GM12874 (cell line): ENCODE results near the gene JMJD6.

Experiments
- TF ChIP-seq, protein P1 (sequence below): IDR thresholded peaks from 2 replicates; pipeline ENCODE4 v1.5.1; 2011; ENCODE audit warnings: low read depth, mild to moderate bottlenecking, control low read depth, low read length, moderate library complexity; ENCODE audit not compliant: insufficient read depth

The JMJD6 gene

DNA sequence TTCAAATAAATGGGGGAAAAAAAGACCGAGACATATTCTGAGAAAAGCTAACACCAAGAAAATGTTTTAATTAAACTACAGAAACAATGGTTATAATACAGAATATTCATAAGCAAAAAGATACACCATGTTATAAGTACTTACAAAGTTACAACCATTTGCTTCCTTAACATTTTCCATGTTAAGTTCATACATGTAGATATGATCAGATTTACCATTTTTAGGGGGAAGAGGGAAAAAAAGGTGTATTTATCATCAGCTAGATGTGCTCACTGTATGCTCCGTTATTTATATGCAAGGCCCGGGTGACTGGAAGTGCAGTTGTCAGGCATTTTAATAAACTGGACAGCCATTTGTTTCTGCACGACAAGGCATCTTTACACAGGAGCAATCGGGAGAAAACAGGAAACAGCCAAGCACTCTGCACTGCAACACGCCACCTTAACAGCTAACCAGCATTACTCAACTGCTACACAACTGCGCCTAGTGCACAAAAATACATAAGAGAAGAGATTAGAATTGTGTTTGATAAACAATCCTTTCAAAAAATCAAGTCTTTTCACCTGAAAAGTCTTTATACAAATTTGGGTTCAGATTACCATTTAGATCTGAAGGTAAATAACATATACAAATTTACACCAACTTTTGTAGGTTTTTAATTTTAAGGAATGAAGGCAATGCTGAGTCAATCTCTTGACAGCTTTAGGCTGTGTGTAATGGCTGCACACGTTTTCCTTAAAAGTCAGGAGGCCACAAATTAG is 7.9 kb upstream of the JMJD6 start:
- TF ChIP-seq, protein P1, sequence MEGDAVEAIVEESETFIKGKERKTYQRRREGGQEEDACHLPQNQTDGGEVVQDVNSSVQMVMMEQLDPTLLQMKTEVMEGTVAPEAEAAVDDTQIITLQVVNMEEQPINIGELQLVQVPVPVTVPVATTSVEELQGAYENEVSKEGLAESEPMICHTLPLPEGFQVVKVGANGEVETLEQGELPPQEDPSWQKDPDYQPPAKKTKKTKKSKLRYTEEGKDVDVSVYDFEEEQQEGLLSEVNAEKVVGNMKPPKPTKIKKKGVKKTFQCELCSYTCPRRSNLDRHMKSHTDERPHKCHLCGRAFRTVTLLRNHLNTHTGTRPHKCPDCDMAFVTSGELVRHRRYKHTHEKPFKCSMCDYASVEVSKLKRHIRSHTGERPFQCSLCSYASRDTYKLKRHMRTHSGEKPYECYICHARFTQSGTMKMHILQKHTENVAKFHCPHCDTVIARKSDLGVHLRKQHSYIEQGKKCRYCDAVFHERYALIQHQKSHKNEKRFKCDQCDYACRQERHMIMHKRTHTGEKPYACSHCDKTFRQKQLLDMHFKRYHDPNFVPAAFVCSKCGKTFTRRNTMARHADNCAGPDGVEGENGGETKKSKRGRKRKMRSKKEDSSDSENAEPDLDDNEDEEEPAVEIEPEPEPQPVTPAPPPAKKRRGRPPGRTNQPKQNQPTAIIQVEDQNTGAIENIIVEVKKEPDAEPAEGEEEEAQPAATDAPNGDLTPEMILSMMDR: no peak

DNA sequence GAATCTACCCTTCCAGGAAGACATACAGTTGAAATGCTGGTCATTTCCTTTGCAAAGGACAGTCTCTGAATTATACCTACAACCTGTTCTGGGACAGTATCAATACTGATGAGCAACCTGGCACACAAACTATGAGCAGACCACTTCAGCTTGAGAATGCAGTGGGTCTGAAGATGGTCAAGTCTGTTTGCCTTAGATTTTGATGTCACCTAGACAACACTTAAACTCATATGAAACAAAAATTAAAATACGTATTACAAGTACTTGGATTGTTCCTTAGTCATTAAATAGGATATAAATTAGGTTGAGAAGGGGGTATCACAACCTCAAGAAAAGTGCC is 7.2 kb upstream of the JMJD6 start:
- TF ChIP-seq, protein P1: no peak

DNA sequence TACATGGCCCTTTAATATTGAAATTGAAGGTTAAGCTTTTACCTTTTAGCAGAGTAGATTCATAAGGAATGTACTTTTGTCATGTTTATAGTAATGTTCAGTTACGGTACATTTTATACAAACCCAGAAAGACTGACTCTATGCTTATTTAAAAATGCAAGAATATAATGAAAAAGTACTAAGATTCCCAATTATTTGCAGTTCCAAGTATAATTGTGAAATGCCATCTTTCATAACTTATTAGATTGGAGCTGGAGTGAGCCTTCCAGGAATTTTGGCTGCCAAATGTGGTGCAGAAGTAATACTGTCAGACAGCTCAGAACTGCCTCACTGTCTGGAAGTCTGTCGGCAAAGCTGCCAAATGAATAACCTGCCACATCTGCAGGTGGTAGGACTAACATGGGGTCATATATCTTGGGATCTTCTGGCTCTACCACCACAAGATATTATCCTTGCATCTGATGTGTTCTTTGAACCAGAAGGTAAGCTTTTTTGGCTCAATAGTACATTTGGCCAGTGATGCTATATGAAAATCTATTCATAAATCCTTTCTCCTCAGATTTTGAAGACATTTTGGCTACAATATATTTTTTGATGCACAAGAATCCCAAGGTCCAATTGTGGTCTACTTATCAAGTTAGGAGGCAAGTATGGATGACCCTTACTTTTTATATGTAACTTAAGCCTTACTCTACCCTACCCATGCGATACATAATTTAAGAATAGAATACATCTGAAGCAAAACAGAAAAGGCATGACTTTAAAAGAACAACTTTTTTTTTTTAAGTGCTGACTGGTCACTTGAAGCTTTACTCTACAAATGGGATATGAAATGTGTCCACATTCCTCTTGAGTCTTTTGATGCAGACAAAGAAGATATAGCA is 6.6 kb upstream of the JMJD6 start:
- TF ChIP-seq, protein P1: no peak

DNA sequence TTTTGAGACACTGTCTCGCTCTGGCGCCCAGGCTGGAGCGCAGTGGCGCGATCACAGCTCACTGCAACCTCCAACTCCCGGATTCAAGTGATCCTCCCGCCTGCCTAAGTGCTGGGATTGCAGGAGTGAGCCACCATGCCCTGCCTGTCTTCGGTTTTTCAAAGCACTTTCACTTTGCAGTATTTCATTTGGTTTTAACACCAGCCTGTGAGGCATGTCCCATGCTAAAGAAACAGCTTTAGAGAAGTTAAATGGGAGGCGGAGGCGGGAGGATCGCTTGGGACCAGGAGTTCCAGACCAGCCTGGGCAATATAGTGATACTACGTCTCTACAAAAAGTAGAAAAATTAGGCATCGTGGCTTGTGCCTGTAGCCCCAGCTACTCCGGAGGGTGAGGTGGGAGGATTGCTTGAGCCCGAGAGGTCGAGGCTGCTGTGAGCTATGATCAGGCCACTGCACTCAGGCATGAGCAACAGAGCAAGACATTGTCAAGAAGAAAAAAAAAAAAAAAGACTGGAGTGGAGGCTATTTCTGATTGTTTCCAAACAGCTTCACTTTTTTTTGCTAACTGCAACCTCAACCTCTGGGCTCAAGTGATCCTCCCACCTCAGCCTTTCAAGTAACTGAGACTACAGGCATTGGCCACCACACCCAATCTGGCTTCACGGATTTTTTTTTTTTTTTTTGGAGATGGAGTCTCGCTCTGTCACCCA is 1.5 kb upstream of the JMJD6 start:
- TF ChIP-seq, protein P1: no peak

DNA sequence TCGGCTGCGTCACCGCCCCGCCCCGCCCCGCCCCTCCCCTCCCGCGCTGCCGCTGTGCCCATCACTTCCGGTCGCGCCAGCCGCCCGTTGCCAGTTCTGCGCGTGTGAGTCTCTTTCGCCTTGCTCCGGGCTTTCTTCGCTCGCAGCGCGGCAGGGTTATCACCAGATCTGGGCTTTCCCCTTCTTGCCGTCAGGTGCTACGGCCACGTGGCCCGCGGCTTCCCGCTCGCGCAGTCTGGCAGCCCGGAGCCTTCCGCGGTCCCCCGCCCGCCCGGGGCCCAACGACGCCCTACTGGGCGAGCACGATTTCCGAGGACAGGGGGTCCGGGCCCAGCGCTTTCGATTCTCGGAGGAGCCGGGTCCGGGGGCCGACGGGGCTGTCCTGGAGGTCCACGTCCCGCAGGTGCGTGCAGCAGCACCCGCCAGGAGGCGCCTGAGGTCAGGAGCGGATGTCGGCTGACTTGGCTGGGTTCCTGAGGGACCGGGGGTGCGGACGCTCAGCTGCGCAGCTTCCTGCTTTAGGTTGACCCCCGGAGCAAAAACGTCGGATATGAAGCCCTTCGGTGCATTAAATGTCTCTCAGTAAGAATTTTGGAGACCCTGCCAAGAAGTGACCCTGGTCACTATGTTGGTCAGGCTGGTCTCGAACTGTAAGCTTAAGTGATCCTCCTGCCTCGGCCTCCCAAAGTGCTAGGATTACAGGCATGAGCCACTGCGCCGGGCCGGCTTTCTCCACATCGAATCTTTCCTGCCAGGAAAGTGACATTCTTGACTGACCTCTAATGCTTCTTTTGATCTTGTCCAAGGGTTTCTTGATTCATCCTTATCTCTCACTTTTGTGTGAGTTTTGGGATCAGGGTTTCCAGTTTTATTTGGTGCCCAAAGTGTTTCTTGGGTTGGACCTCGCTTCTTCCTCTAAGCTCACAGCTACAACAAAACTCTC is 641 bp upstream of the JMJD6 start, which contains the start of gene METTL23:
METTL23 (plus strand) TSS at position 64 of the 943 bp plus-strand sequence. CDS start 2,872 bp downstream, outside the sequence.
- TF ChIP-seq, protein P1: peak; percentile 82

DNA sequence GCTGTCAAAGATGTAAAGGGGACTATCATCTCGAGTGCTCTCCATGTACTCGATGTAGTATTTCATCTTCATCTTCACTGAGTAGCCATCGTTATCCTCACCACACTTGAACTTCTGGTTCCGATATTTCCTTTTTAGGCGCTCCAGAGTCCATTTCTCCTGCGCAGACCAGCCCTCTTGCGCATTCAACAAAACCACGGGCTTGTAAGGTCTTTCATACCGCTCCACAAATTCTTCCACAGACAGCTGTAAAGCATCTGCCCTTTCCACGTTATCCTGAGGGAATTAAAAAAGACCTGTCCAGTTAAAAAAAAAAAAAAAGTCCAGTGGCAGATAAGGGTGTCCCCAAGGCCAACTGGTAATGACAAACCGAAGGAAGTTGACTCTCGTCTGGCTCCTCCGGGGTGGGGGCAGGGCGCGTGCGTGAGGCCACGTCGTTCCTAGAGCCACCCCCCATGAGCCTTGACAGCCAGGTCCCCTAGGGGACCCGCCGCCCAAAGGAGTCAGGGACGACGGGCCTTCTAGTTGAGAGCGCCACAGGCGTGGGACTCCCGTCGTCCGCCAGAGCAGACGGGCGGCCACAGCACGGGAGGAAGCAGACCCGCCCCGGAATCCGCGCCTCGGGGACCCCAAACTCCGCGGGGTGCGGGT is 701 bp downstream of the JMJD6 start:
- TF ChIP-seq, protein P1: no peak
